Stimulated activated CD8-positive, alpha-beta memory T cell treated with anti-CD3 and anti-CD28 coated beads, Interleukin-4, amount 100 ng/mL, for 1 hour (primary cell): ENCODE results near the gene MYO1E.
"Not testable (repeated sequence)": the region's sequence is repeated elsewhere in the genome, so short reads cannot be mapped to it uniquely, and the experiment has no call there.

ENCODE experiments used
- DNase-seq, 2 donors: peaks; one replicate each; pipeline ENCODE4 v3.0.0-alpha.2; 2020; ENCODE audit warnings: low read depth in 2 of 2, low spot score in 1 of 2

Gene MYO1E

GRCh38 chr15:59352189-59352588 lies 20.5 kb downstream of the MYO1E start:
- no peak for DNase-seq

- DNase-seq, result no peak
These were observed 22.3 kb downstream of the MYO1E start for GRCh38 chr15:59350421-59350732.

- no peak for DNase-seq
These were observed 22.8 kb downstream of the MYO1E start for GRCh38 chr15:59349680-59350420.

- no peak for DNase-seq
These were observed 24.8 kb downstream of the MYO1E start for GRCh38 chr15:59347915-59348314.

- DNase-seq, result no peak
These were observed 25.7 kb downstream of the MYO1E start for GRCh38 chr15:59346951-59347350.

GRCh38 chr15:59345326-59345725 lies 27.3 kb downstream of the MYO1E start:
- no peak for DNase-seq

GRCh38 chr15:59344311-59344710 lies 28.4 kb downstream of the MYO1E start:
- no peak for DNase-seq

- DNase-seq, result no peak
These were observed 32.3 kb downstream of the MYO1E start for GRCh38 chr15:59340325-59340724.

- no peak for DNase-seq
These were observed 33.4 kb downstream of the MYO1E start for GRCh38 chr15:59339252-59339672.

- no peak for DNase-seq
These were observed 34.3 kb downstream of the MYO1E start for GRCh38 chr15:59338414-59338813.

GRCh38 chr15:59336725-59337124 lies 35.9 kb downstream of the MYO1E start:
- DNase-seq, result not testable (repeated sequence)

- no peak for DNase-seq
These were observed 37.4 kb downstream of the MYO1E start for GRCh38 chr15:59335207-59335786.

- no peak for DNase-seq
These were observed 38.6 kb downstream of the MYO1E start for GRCh38 chr15:59334076-59334415.

GRCh38 chr15:59333401-59334075 lies 39.1 kb downstream of the MYO1E start:
- no peak for DNase-seq

- DNase-seq, result no peak
These were observed 40.7 kb downstream of the MYO1E start for GRCh38 chr15:59332009-59332408.

- DNase-seq, result no peak
These were observed 42.0 kb downstream of the MYO1E start for GRCh38 chr15:59330649-59331048.

- DNase-seq, result no peak
These were observed 42.9 kb downstream of the MYO1E start for GRCh38 chr15:59329570-59330350.

- DNase-seq, result no peak
These were observed 43.6 kb downstream of the MYO1E start for GRCh38 chr15:59329091-59329490.

- DNase-seq, result no peak
These were observed 44.7 kb downstream of the MYO1E start for GRCh38 chr15:59327942-59328341.

- DNase-seq, result no peak
These were observed 45.8 kb downstream of the MYO1E start for GRCh38 chr15:59326856-59327255.

- DNase-seq, result no peak
These were observed 50.5 kb downstream of the MYO1E start for GRCh38 chr15:59322056-59322759.
